ENCODE data around the gene TSHZ2.
"Not testable (repeated sequence)": the region's sequence is repeated elsewhere in the genome, so short reads cannot be mapped to it uniquely, and the experiment has no call there.

The TSHZ2 gene

GRCh38 chr20:53071833-53072232 lies 99.7 kb downstream of the TSHZ2 start:
- no peak for DNase-seq

GRCh38 chr20:53072923-53073579 lies 100.9 kb downstream of the TSHZ2 start:
- DNase-seq: no peak

- no peak for DNase-seq
These were observed 101.7 kb downstream of the TSHZ2 start for GRCh38 chr20:53073636-53074415.

GRCh38 chr20:53074811-53075314 lies 102.7 kb downstream of the TSHZ2 start:
- DNase-seq: no peak

GRCh38 chr20:53076668-53077067 lies 104.5 kb downstream of the TSHZ2 start:
- no peak for DNase-seq

- no peak for DNase-seq
These were observed 105.4 kb downstream of the TSHZ2 start for GRCh38 chr20:53077373-53078205.

GRCh38 chr20:53078761-53079160 lies 106.6 kb downstream of the TSHZ2 start:
- DNase-seq: no peak

GRCh38 chr20:53079261-53079691 lies 107.1 kb downstream of the TSHZ2 start:
- no peak for DNase-seq

- DNase-seq: no peak
These were observed 107.9 kb downstream of the TSHZ2 start for GRCh38 chr20:53079828-53080686.

GRCh38 chr20:53080687-53080962 lies 108.5 kb downstream of the TSHZ2 start:
- DNase-seq: no peak

- DNase-seq: no peak
These were observed 109.1 kb downstream of the TSHZ2 start for GRCh38 chr20:53080969-53081871.

GRCh38 chr20:53081916-53082863 lies 110.0 kb downstream of the TSHZ2 start:
- no peak for DNase-seq

- DNase-seq: no peak
These were observed 111.3 kb downstream of the TSHZ2 start for GRCh38 chr20:53083411-53083810.

- DNase-seq: no peak
These were observed 112.3 kb downstream of the TSHZ2 start for GRCh38 chr20:53084408-53084997.

- no peak for DNase-seq
These were observed 113.6 kb downstream of the TSHZ2 start for GRCh38 chr20:53085720-53086119.

- no peak for DNase-seq
These were observed 115.0 kb downstream of the TSHZ2 start for GRCh38 chr20:53087037-53087777.

- no peak for DNase-seq
These were observed 116.6 kb downstream of the TSHZ2 start for GRCh38 chr20:53088786-53089185.

- not testable (repeated sequence) for DNase-seq
These were observed 117.7 kb downstream of the TSHZ2 start for GRCh38 chr20:53089851-53090250.

GRCh38 chr20:53091789-53092188 lies 119.6 kb downstream of the TSHZ2 start:
- DNase-seq: no peak
